ENCODE results near the gene PBX4. TPM values are rescaled to one million over a fixed set of nuclear protein-coding genes. Genes with fewer than 3 reads are reported as not detected.
"Not testable (repeated sequence)": the region's sequence is repeated elsewhere in the genome, so short reads cannot be mapped to it uniquely, and the experiment has no call there.

PBX4 gene
- 6.1 TPM for polyA plus RNA-seq (ENCODE audit: insufficient read length)
- long read RNA-seq, donor 1, partial matches to known transcripts, result 0 of 3 reads
- long read RNA-seq, donor 1, other reads (novel, unspliced or antisense), result 0 of 3 reads
- long read RNA-seq, donor 2, partial matches to known transcripts, result 0 of 1 reads
- long read RNA-seq, donor 2, other reads (novel, unspliced or antisense), result 0 of 1 reads
- long read RNA-seq, donor 3, partial matches to known transcripts, result 0 of 1 reads
- long read RNA-seq, donor 3, other reads (novel, unspliced or antisense), result 0 of 1 reads
- long read RNA-seq, donor 4, result 0 reads
- long read RNA-seq, donor 5, partial matches to known transcripts, result 0 of 1 reads
- long read RNA-seq, donor 5, other reads (novel, unspliced or antisense), result 0 of 1 reads
- long read RNA-seq, donor 6, result 0 reads
- long read RNA-seq, donor 7, partial matches to known transcripts, result 0 of 2 reads
- long read RNA-seq, donor 7, other reads (novel, unspliced or antisense), result 0 of 2 reads
- long read RNA-seq, donor 8, partial matches to known transcripts, result 0 of 2 reads
- long read RNA-seq, donor 8, other reads (novel, unspliced or antisense), result 0 of 2 reads

GRCh38 chr19:19618219-19619051 lies at the start of gene PBX4:
Gene PBX4, minus strand, starts transcription at chr19:19618687. Its CDS starts 58 bp downstream, at chr19:19618629.
- DNase-seq, result peak; percentile 95

DNA sequence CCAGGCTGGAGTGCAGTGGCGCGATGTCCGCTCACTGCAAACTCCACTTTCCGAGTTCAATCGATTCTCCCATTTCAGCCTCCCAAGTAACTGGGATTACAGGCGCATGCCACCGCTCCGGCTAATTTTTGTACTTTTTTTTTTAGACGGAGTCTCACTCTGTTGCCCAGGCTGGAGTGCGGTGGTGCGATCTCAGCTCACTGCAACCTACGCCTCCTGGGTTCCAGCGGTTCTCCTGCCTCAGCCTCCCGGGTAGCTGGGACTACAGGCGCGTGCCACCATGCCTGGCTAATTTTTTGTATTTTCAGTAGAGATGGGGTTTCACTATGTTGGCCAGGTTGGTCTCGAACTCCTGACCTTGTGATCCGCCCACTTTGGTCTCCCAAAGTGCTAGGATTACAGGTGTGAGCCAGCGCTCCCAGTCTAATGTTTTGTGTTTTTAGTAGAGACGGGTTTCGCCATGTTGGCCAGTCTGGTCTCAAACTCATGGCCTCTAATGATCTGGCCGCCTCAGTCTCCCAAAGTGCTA lies 47.0 kb upstream of the PBX4 start:
- not testable (repeated sequence) for DNase-seq

- peak; percentile 95 for DNase-seq
These were observed 45.0 kb upstream of the PBX4 start, which contains the start of gene ATP13A1 for GRCh38 chr19:19663256-19664120. Gene ATP13A1, minus strand, starts transcription at chr19:19663676. Its CDS starts 10 bp downstream, at chr19:19663666.

- no peak for DNase-seq
These were observed 44.4 kb upstream of the PBX4 start for GRCh38 chr19:19662871-19663255.

- no peak for DNase-seq
These were observed 43.9 kb upstream of the PBX4 start for GRCh38 chr19:19662344-19662743.

GRCh38 chr19:19661675-19662251 lies 43.3 kb upstream of the PBX4 start:
- no peak for DNase-seq

- no peak for DNase-seq
These were observed 42.7 kb upstream of the PBX4 start for GRCh38 chr19:19661141-19661674.

- DNase-seq, result no peak
These were observed 41.3 kb upstream of the PBX4 start for GRCh38 chr19:19659646-19660245.

GRCh38 chr19:19657397-19657783 lies 38.9 kb upstream of the PBX4 start:
- no peak for DNase-seq

GRCh38 chr19:19656451-19657396 lies 38.2 kb upstream of the PBX4 start:
- no peak for DNase-seq

- no peak for DNase-seq
These were observed 37.3 kb upstream of the PBX4 start for GRCh38 chr19:19655641-19656343.

DNA sequence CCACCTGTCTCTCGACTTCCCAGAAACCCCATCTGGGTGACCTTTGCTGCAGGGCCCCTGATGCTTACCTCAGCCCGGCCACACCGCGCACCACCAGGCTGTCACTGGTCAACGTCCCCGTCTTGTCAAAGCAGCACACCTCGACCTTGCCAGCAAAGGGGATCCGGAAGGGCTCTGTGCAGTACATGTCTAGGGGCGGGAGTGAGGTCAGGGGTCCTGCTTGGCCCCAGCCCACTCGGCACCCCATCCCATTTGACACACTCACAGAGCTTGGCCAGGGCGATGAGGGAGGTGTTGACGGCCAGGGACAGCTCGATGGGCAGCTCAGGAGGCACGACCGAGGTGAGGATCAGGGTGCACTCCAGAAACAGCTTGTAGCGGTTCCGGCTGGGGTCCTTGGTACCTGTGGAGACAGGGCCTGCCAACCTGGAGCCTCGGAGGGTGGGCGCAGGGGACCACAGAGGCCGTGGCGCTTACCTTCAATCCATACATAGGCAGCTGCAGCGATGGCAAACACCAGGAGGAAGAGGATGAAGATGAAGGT lies 36.6 kb upstream of the PBX4 start:
- no peak for DNase-seq

GRCh38 chr19:19654441-19654840 lies 36.0 kb upstream of the PBX4 start:
- DNase-seq, result no peak

DNA sequence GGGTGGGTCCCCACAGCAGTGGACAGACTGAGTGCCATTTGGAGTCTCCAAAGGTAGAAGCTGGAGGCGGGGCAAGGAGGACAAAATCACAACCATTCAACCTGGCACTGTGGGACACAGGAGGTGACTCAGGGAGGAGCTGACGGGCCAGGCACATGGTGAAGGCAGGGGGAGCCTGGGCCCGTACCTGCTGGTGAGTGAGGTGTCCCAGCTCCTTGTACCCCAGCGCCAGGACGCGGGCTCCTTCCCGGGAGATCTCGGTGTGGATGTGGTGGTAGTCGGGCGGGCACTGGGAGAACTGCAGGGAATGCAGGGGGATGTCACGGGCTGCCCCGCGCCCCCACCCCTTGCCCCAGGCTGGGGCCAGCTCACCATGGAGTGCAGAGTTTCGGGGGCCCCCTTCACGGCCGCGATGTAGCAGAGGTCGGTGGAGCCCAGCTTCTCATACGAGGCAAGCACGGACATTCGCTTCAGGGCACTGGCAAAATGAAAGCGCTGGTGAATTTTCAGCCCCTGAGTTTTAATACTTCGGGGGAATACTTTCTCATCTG lies 35.2 kb upstream of the PBX4 start:
- DNase-seq, result no peak

DNA sequence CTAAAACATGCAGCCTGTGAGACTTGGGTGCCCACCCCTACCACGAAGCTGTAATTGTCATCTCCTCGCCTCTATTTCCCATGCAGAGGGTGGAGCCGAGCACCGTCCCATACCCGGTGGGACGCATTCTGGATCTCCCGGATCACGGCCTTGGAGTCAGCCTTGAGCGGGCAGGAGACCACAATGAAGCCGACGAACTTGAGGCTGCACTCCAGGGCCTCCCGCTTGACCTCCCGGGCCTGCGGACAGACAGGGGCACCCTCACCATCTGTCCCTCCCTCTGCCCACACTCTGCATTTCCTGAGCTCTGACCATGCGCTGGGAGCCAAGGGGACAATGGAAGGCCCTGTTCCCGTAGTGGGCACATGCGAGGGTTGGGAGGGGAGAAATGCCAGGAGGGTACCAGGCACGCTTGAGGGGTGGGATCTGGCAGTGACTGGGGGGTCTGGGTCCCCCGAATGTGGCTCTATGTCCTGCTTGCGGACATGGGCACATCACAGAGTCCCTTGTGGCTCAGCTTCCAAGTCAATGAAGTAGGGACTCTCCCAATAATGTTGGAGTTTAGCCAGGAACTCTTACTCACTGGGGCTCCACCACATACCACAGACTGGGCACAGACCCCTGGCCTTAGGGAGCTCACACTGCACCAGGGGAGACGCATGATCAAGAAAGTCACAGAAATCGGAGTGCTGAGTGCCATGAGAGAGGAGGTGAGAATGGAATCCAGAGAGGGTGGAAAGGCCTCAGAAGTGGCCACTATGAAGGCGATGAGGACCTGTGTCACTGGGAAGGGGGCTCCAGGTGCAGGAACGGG lies 34.2 kb upstream of the PBX4 start:
- no peak for DNase-seq

DNA sequence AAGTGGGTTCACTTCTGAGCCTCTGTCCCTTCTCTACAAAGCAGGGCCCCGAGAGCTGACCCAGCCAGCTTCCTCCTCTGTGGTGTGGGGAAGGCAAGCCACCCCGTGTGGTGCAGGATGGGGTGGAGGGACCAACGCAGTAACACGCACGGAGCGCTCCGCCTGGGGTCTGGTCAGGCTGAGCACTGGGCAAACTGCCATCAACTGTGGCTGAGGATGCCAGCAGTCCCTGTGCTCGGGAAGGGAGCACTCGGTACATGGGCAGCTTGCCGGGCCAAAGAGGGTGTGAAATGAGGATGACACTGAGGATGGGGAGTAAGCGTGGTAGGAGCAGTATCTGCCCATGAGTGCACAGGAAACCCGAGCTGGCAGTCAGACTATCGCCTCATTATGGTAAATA lies 32.6 kb upstream of the PBX4 start:
- DNase-seq, result no peak

- no peak for DNase-seq
These were observed 31.8 kb upstream of the PBX4 start for GRCh38 chr19:19650331-19650730.

Data from left kidney (tissue), 8 donors.